H9 (cell line): Measurements from ENCODE around the gene ZNF587B. TPM values are rescaled to one million over a fixed set of nuclear protein-coding genes. Genes with fewer than 3 reads are reported as not detected.
"Not testable (repeated sequence)": the region's sequence is repeated elsewhere in the genome, so short reads cannot be mapped to it uniquely, and the experiment has no call there.

Experiments
- DNase-seq: peaks from one replicate; pipeline ENCODE4 v3.0.0-alpha.2; 2017
- H2AFZ ChIP-seq: one replicate; pipeline ENCODE4 v1.6.1; 2013; ENCODE audit warnings: mild to moderate bottlenecking, low read length, control low read depth, moderate library complexity
- H2AK5ac ChIP-seq: 2 replicates; pipeline ENCODE4 v1.6.1; 2013; ENCODE audit warnings: low read length, control low read depth, mixed read lengths; ENCODE audit not compliant: insufficient read length
- H2BK120ac ChIP-seq: one replicate; pipeline ENCODE4 v1.6.1; 2013; ENCODE audit warnings: low read depth, mild to moderate bottlenecking, low read length, control low read depth, inconsistent platforms; ENCODE audit not compliant: poor library complexity, severe bottlenecking
- H2BK12ac ChIP-seq: 2 replicates; pipeline ENCODE4 v1.6.1; 2013; ENCODE audit warnings: low read length, control low read depth, mixed read lengths, low read depth; ENCODE audit not compliant: insufficient read length
- H2BK15ac ChIP-seq: 2 replicates; pipeline ENCODE4 v1.6.1; 2013; ENCODE audit warnings: low read depth, low read length, control low read depth
- H2BK20ac ChIP-seq: one replicate; pipeline ENCODE4 v1.6.1; 2013; ENCODE audit warnings: low read depth, mild to moderate bottlenecking, low read length, control low read depth, inconsistent platforms; ENCODE audit not compliant: poor library complexity, severe bottlenecking
- H2BK5ac ChIP-seq: 2 replicates; pipeline ENCODE4 v1.6.1; 2013; ENCODE audit warnings: low read length, control low read depth, mixed read lengths; ENCODE audit not compliant: insufficient read length
- H3K14ac ChIP-seq: 2 replicates; pipeline ENCODE4 v1.6.1; 2013; ENCODE audit warnings: low read length, control low read depth; ENCODE audit not compliant: insufficient read depth
- H3K18ac ChIP-seq: 2 replicates; pipeline ENCODE4 v1.6.1; 2013; ENCODE audit warnings: low read depth, mild to moderate bottlenecking, mixed read lengths, low read length, control low read depth; ENCODE audit not compliant: insufficient read length
- H3K23ac ChIP-seq: 2 replicates; pipeline ENCODE4 v1.6.1; 2013; ENCODE audit warnings: low read length, control low read depth, mixed read lengths, low read depth; ENCODE audit not compliant: insufficient read length
- H3K23me2 ChIP-seq: 2 replicates; pipeline ENCODE4 v1.6.1; 2013; ENCODE audit warnings: low read depth, mild to moderate bottlenecking, mixed read lengths, low read length, control low read depth; ENCODE audit not compliant: insufficient read length, poor library complexity, severe bottlenecking
- H3K27ac ChIP-seq: 2 replicates; pipeline ENCODE4 v1.5.1; 2013; ENCODE audit warnings: low read length, control low read depth, mixed read lengths, low read depth; ENCODE audit not compliant: insufficient read length
- H3K27me3 ChIP-seq: 2 replicates; pipeline ENCODE4 v1.6.1; 2013; ENCODE audit warnings: low read length, control low read depth, inconsistent platforms; ENCODE audit not compliant: insufficient read depth
- H3K4ac ChIP-seq: 2 replicates; pipeline ENCODE4 v1.6.1; 2013; ENCODE audit warnings: low read depth, mild to moderate bottlenecking, control low read depth, inconsistent platforms, low read length, moderate library complexity
- H3K4me1 ChIP-seq: 2 replicates; pipeline ENCODE4 v1.6.1; 2013; ENCODE audit warnings: low read length, control low read depth, inconsistent platforms; ENCODE audit not compliant: insufficient read depth
- H3K4me2 ChIP-seq: 2 replicates; pipeline ENCODE4 v1.6.1; 2013; ENCODE audit warnings: low read length, control low read depth, mixed read lengths; ENCODE audit not compliant: insufficient read length, insufficient read depth
- H3K56ac ChIP-seq: 2 replicates; pipeline ENCODE4 v1.6.1; 2013; ENCODE audit warnings: low read depth, mild to moderate bottlenecking, mixed read lengths, low read length, control low read depth; ENCODE audit not compliant: insufficient read length
- H3K79me1 ChIP-seq: 2 replicates; pipeline ENCODE4 v1.6.1; 2013; ENCODE audit warnings: low read depth, mild to moderate bottlenecking, moderate library complexity, low read length, control low read depth, inconsistent platforms; ENCODE audit not compliant: insufficient read depth, poor library complexity, severe bottlenecking
- H3K79me2 ChIP-seq: 2 replicates; pipeline ENCODE4 v1.6.1; 2013; ENCODE audit warnings: low read length, control low read depth, inconsistent platforms; ENCODE audit not compliant: insufficient read depth
- H3K9ac ChIP-seq: 2 replicates; pipeline ENCODE4 v1.6.1; 2013; ENCODE audit warnings: low read length, control low read depth, mixed read lengths; ENCODE audit not compliant: insufficient read length; ENCODE audit errors: extremely low read depth
- H3K9me3 ChIP-seq: one replicate; pipeline ENCODE4 v1.6.1; 2013; ENCODE audit warnings: low read depth, low read length, inconsistent platforms; ENCODE audit not compliant: control insufficient read depth
- H3T11ph ChIP-seq: one replicate; pipeline ENCODE4 v1.6.1; 2013; ENCODE audit warnings: mild to moderate bottlenecking, low read length, control low read depth, inconsistent platforms
- H4K20me1 ChIP-seq: one replicate; pipeline ENCODE4 v1.6.1; 2013; ENCODE audit not compliant: control insufficient read depth, insufficient read length, insufficient read depth
- H4K5ac ChIP-seq: 2 replicates; pipeline ENCODE4 v1.6.1; 2013; ENCODE audit warnings: low read depth, mild to moderate bottlenecking, mixed read lengths, low read length, control low read depth; ENCODE audit not compliant: insufficient read length
- H4K8ac ChIP-seq: replicated peaks from 2 replicates; pipeline ENCODE4 v1.6.1; 2013; ENCODE audit warnings: low read length, control low read depth, mixed read lengths, low read depth; ENCODE audit not compliant: insufficient read length
- H4K91ac ChIP-seq: 2 replicates; pipeline ENCODE4 v1.6.1; 2013; ENCODE audit warnings: low read depth, mild to moderate bottlenecking, moderate library complexity, mixed read lengths, low read length, control low read depth; ENCODE audit not compliant: insufficient read length
- H3K27ac Mint-ChIP-seq, 3 experiments: 2 replicates in 2 of 3; 3 replicates in 1 of 3; pipeline ENCODE4 v1.8.0; 2020 to 2021; ENCODE audit warnings: mixed read lengths in 3 of 3, mild to moderate bottlenecking in 1 of 3, moderate library complexity in 1 of 3
- H3K27me3 Mint-ChIP-seq: 2 replicates; pipeline ENCODE4 v1.8.0; 2021; ENCODE audit warnings: low read depth, mild to moderate bottlenecking, moderate library complexity, mixed read lengths
- H3K36me3 Mint-ChIP-seq, 3 experiments: 2 replicates in 2 of 3; 3 replicates in 1 of 3; pipeline ENCODE4 v1.8.0; 2020 to 2021; ENCODE audit warnings: low read depth in 3 of 3, mixed read lengths in 3 of 3; ENCODE audit not compliant: insufficient read depth in 1 of 3
- H3K4me1 Mint-ChIP-seq, 2 experiments: 2 replicates each; pipeline ENCODE4 v1.8.0; 2020; ENCODE audit warnings: mixed read lengths in 2 of 2
- H3K4me3 Mint-ChIP-seq, 2 experiments: 2 replicates in 1 of 2; 3 replicates in 1 of 2; pipeline ENCODE4 v1.8.0; 2020 to 2021; ENCODE audit warnings: mild to moderate bottlenecking in 2 of 2, mixed read lengths in 2 of 2, moderate library complexity in 1 of 2
- H3K9me3 Mint-ChIP-seq, 2 experiments: 2 replicates in 1 of 2; 3 replicates in 1 of 2; pipeline ENCODE4 v1.8.0; 2020; ENCODE audit warnings: mild to moderate bottlenecking in 2 of 2, mixed read lengths in 2 of 2, moderate library complexity in 1 of 2
- WGBS: extraction: QIAGEN DNeasy Blood & Tissue Kit; methylation state at CpG from one replicate; pipeline ENCODE4 v1.1.7; 2013; ENCODE audit warnings: missing lambda C conversion rate, low lambda C conversion rate, mixed read lengths; ENCODE audit not compliant: insufficient read length; ENCODE audit errors: extremely low coverage; 5-methylcytosine and 5-hydroxymethylcytosine counted together
- total RNA-seq: library from RNA; stranded (reverse); gene quantifications from 2 replicates; pipeline ENCODE4 v1.2.1, GENCODE V29; 2021

The ZNF587B gene
- total RNA-seq, 1 experiment from 2014 or later, result 45.2 TPM

DNA sequence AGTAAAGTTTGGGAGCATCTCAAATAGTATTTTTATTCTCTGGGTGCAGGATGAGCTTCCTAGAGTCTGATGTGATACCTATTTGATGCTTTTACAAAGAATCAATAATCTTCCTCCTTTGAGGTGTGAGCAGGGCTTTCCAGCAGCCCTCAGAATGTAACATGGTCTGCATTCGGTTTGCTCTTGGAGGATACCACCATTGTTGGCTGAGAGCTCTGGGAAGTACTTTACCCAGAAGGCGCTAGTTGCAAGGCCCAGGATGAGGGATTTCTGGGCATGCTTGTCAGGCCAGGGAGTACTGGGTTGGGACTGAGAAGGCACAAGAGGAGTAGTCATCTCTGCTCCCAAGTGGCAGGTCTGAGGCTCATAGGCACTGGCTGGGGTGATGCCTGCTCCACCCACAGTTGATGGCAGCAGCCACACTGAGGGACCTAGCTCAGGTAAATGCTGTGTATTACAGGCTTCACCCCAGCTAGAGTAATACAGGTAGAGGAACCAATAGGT lies 19.1 kb downstream of the ZNF587B start:
- Mint-ChIP-seq H3K4me3 (peak overlapping the region; percentile 83 to 94), H3K27ac (peak overlapping the region; percentile 95; a peak in 6 of 7 replicates), H3K4me1 (peaks cover 18 to 21% of the 10 kb centered on the region in 2 experiments), H3K36me3 (peaks cover 28 to 38% (median 35%) of the 10 kb centered on the region in 3 experiments)
- not testable (repeated sequence) for H3K18ac ChIP-seq, H4K91ac ChIP-seq, H3K27me3 Mint-ChIP-seq, H2BK12ac ChIP-seq, H3K23ac ChIP-seq, H2AFZ ChIP-seq, H2BK5ac ChIP-seq, H3K27ac ChIP-seq, H2BK20ac ChIP-seq, H3K4me1 ChIP-seq, H3K79me2 ChIP-seq, H2BK15ac ChIP-seq, H3K14ac ChIP-seq, H3K23me2 ChIP-seq, H3T11ph ChIP-seq, H4K8ac ChIP-seq, H3K4ac ChIP-seq, H2AK5ac ChIP-seq, H3K79me1 ChIP-seq, H3K27me3 ChIP-seq, H2BK120ac ChIP-seq, H3K56ac ChIP-seq, H3K9me3 Mint-ChIP-seq, H3K9ac ChIP-seq, H3K9me3 ChIP-seq, H4K5ac ChIP-seq, H4K20me1 ChIP-seq
- no CpG with 5 or more reads among the region's 2 CpGs for WGBS
- peak overlapping the region; percentile 80 for H3K4me2 ChIP-seq
- peak; percentile 60 for DNase-seq

GRCh38 chr19:57849666-57850473 lies 19.8 kb downstream of the ZNF587B start, which contains the start of gene ZNF587:
TSS of gene ZNF587 (plus strand) at chr19:57849859. CDS start at chr19:57850039, 180 bp downstream.
- peaks cover 18 to 21% of the 10 kb centered on the region in 2 experiments for H3K4me1 Mint-ChIP-seq
- H2AK5ac ChIP-seq, H3K9me3 ChIP-seq, H3K23me2 ChIP-seq, H3K79me2 ChIP-seq, H2BK5ac ChIP-seq, H2BK15ac ChIP-seq, H3K23ac ChIP-seq, H4K20me1 ChIP-seq, H3K4me1 ChIP-seq, H3K79me1 ChIP-seq, H2BK120ac ChIP-seq, H2BK12ac ChIP-seq, H3K4ac ChIP-seq, H2BK20ac ChIP-seq, H2AFZ ChIP-seq, H3K56ac ChIP-seq, H3K27me3 ChIP-seq, H3K27me3 Mint-ChIP-seq, H3K9me3 Mint-ChIP-seq, H4K8ac ChIP-seq, H3T11ph ChIP-seq: not testable (repeated sequence)
- peak within 1 kb of the TSS; percentile 80 for H3K4me2 ChIP-seq
- H3K9ac ChIP-seq, result peak within 1 kb of the TSS; percentile 85
- peak within 1 kb of the TSS; percentile 95 to 98 (median 95) for H3K27ac Mint-ChIP-seq
- peaks cover 28 to 37% (median 37%) of the 10 kb centered on the region in 3 experiments for H3K36me3 Mint-ChIP-seq
- H3K18ac ChIP-seq, result peak within 1 kb of the TSS; percentile 70
- no CpG with 5 or more reads among the region's 42 CpGs for WGBS
- DNase-seq, result peak; percentile 87
- peak within 1 kb of the TSS; percentile 88 for H3K14ac ChIP-seq
- H3K27ac ChIP-seq, result peak within 1 kb of the TSS; percentile 63
- H4K91ac ChIP-seq, result peak within 1 kb of the TSS; percentile 72
- H3K4me3 Mint-ChIP-seq, result peak within 1 kb of the TSS; percentile 83 to 94
- peak within 1 kb of the TSS; percentile 34 for H4K5ac ChIP-seq
